SK-N-SH treated with all-trans-retinoic acid at 6 μM for 48 hours (cell line): Measurements from ENCODE around the gene CDKN2B.

Experiments
- ATAC-seq: fragments of 200-7000 bp; cut with Tn5 transposase; 3 replicates; pipeline ENCODE4 v1.9.1; 2020; ENCODE audit warnings: mild to moderate bottlenecking, moderate library complexity
- ARNTL ChIP-seq: fragments of 450-650 bp; formaldehyde crosslinking; IDR thresholded peaks from 2 replicates; pipeline ENCODE4 v1.5.0; 2020; ENCODE audit warnings: low read depth, mild to moderate bottlenecking, moderate library complexity, borderline replicate concordance
- BACH2 ChIP-seq: fragments of 250-450 bp; sonication (Bioruptor Pico); IDR thresholded peaks from 2 replicates; pipeline ENCODE4 v1.9.0; 2021; ENCODE audit warnings: mild to moderate bottlenecking, borderline replicate concordance
- CSDC2 ChIP-seq: fragments of 250-450 bp; sonication (Bioruptor Pico); IDR thresholded peaks from 2 replicates; pipeline ENCODE4 v1.5.0; 2020; ENCODE audit warnings: mild to moderate bottlenecking, moderate library complexity
- CSRNP3 ChIP-seq: fragments of 250-450 bp; sonication (Bioruptor Pico); IDR thresholded peaks from 2 replicates; pipeline ENCODE4 v1.5.1; 2021; ENCODE audit warnings: mild to moderate bottlenecking, moderate library complexity
- ESRRG ChIP-seq: fragments of 250-450 bp; sonication (Bioruptor Pico); IDR thresholded peaks from 2 replicates; pipeline ENCODE4 v1.6.1; 2021; ENCODE audit warnings: mild to moderate bottlenecking
- ISL1 ChIP-seq: fragments of 250-450 bp; sonication (Bioruptor Pico); IDR thresholded peaks from 2 replicates; pipeline ENCODE4 v2.1.2; 2022; ENCODE audit warnings: mild to moderate bottlenecking, moderate library complexity
- PATZ1 ChIP-seq: fragments of 250-450 bp; sonication (Bioruptor Pico); IDR thresholded peaks from 2 replicates; pipeline ENCODE4 v1.8.0; 2020; ENCODE audit warnings: mild to moderate bottlenecking, moderate library complexity, borderline replicate concordance
- POU6F1 ChIP-seq: fragments of 250-450 bp; sonication (Bioruptor Pico); IDR thresholded peaks from 2 replicates; pipeline ENCODE4 v1.8.0; 2021; ENCODE audit warnings: low read depth, mild to moderate bottlenecking, moderate library complexity, borderline replicate concordance
- PPARA ChIP-seq: fragments of 250-450 bp; sonication (Bioruptor Pico); IDR thresholded peaks from 2 replicates; pipeline ENCODE4 v1.5.0; 2020; ENCODE audit warnings: mild to moderate bottlenecking, borderline replicate concordance
- RARB ChIP-seq: fragments of 250-450 bp; sonication (Bioruptor Pico); IDR thresholded peaks from 2 replicates; pipeline ENCODE4 v1.8.0; 2021; ENCODE audit warnings: mild to moderate bottlenecking, moderate library complexity
- SNAI2 ChIP-seq: fragments of 250-450 bp; sonication (Bioruptor Pico); IDR thresholded peaks from 2 replicates; pipeline ENCODE4 v1.5.0; 2020; ENCODE audit warnings: mild to moderate bottlenecking, moderate library complexity
- TCF4 ChIP-seq: fragments of 250-450 bp; sonication (Bioruptor Pico); IDR thresholded peaks from 2 replicates; pipeline ENCODE4 v1.8.0; 2021; ENCODE audit warnings: mild to moderate bottlenecking, moderate library complexity, borderline replicate concordance
- TOX ChIP-seq: fragments of 250-450 bp; sonication (Bioruptor Pico); IDR thresholded peaks from 2 replicates; pipeline ENCODE4 v1.8.0; 2021; ENCODE audit warnings: mild to moderate bottlenecking, moderate library complexity, borderline replicate concordance
- TSHZ2 ChIP-seq: fragments of 250-450 bp; sonication (Bioruptor Pico); IDR thresholded peaks from 2 replicates; pipeline ENCODE4 v1.5.0; 2020; ENCODE audit warnings: mild to moderate bottlenecking, moderate library complexity
- ZFP3 ChIP-seq: fragments of 250-450 bp; sonication (Bioruptor Pico); IDR thresholded peaks from 2 replicates; pipeline ENCODE4 v1.5.0; 2020; ENCODE audit warnings: mild to moderate bottlenecking, moderate library complexity
- ZFP30 ChIP-seq: fragments of 450-650 bp; formaldehyde crosslinking; IDR thresholded peaks from 2 replicates; pipeline ENCODE4 v1.5.0; 2022; ENCODE audit warnings: mild to moderate bottlenecking, moderate library complexity
- ZNF565 ChIP-seq: fragments of 450-650 bp; formaldehyde crosslinking; conservative IDR thresholded peaks from 2 replicates; pipeline ENCODE4 v1.5.0; 2020; ENCODE audit warnings: low read depth, mild to moderate bottlenecking, moderate library complexity
- ZNF70 ChIP-seq: fragments of 450-650 bp; formaldehyde crosslinking; IDR thresholded peaks from 2 replicates; pipeline ENCODE4 v1.5.0; 2020; ENCODE audit warnings: mild to moderate bottlenecking, moderate library complexity
- ZNF8 ChIP-seq: fragments of 450-650 bp; formaldehyde crosslinking; IDR thresholded peaks from 2 replicates; pipeline ENCODE4 v1.5.0; 2020; ENCODE audit warnings: mild to moderate bottlenecking, moderate library complexity

Gene CDKN2B

GRCh38 chr9:21965401-21965951 is 43.6 kb downstream of the CDKN2B start:
- ATAC-seq: peak; percentile 88
- TF ChIP-seq PPARA (CRISPR knock-in tag) (no peak), ESRRG (CRISPR knock-in tag) (no peak), ARNTL (no peak), TOX (CRISPR knock-in tag) (no peak), ISL1 (CRISPR knock-in tag) (no peak), RARB (CRISPR knock-in tag) (no peak), SNAI2 (CRISPR knock-in tag) (no peak), PATZ1 (CRISPR knock-in tag) (no peak), ZFP3 (no peak), TSHZ2 (CRISPR knock-in tag) (no peak)

- TF ChIP-seq POU6F1 (CRISPR knock-in tag) (no peak), ZNF70 (CRISPR knock-in tag) (no peak), ZFP30 (no peak), ZNF8 (CRISPR knock-in tag) (no peak), ARNTL (no peak), TSHZ2 (CRISPR knock-in tag) (no peak), ISL1 (CRISPR knock-in tag) (no peak), ZNF565 (no peak), ESRRG (CRISPR knock-in tag) (no peak), CSDC2 (CRISPR knock-in tag) (no peak), BACH2 (CRISPR knock-in tag) (no peak), TOX (CRISPR knock-in tag) (no peak), PPARA (CRISPR knock-in tag) (no peak), PATZ1 (CRISPR knock-in tag) (no peak), TCF4 (CRISPR knock-in tag) (no peak), ZFP3 (no peak), CSRNP3 (CRISPR knock-in tag) (no peak)
- peak; percentile 20 for ATAC-seq
These were observed 44.1 kb downstream of the CDKN2B start for GRCh38 chr9:21964925-21965385.
